SK-N-SH treated with all-trans-retinoic acid at 6 μM for 48 hours (cell line): Measurements from ENCODE around the gene TMEM164.

ENCODE experiments used
- ATAC-seq: fragments of 200-7000 bp; cut with Tn5 transposase; 3 replicates; pipeline ENCODE4 v1.9.1; 2020; ENCODE audit warnings: mild to moderate bottlenecking, moderate library complexity
- ARNTL ChIP-seq: fragments of 450-650 bp; formaldehyde crosslinking; IDR thresholded peaks from 2 replicates; pipeline ENCODE4 v1.5.0; 2020; ENCODE audit warnings: low read depth, mild to moderate bottlenecking, moderate library complexity, borderline replicate concordance
- ESRRG ChIP-seq: fragments of 250-450 bp; sonication (Bioruptor Pico); IDR thresholded peaks from 2 replicates; pipeline ENCODE4 v1.6.1; 2021; ENCODE audit warnings: mild to moderate bottlenecking
- OSR1 ChIP-seq: fragments of 250-450 bp; sonication (Bioruptor Pico); IDR thresholded peaks from 2 replicates; pipeline ENCODE4 v1.8.0; 2022; ENCODE audit warnings: moderate library complexity, mild to moderate bottlenecking, inconsistent platforms
- PPARA ChIP-seq: fragments of 250-450 bp; sonication (Bioruptor Pico); IDR thresholded peaks from 2 replicates; pipeline ENCODE4 v1.5.0; 2020; ENCODE audit warnings: mild to moderate bottlenecking, borderline replicate concordance
- RARB ChIP-seq: fragments of 250-450 bp; sonication (Bioruptor Pico); IDR thresholded peaks from 2 replicates; pipeline ENCODE4 v1.8.0; 2021; ENCODE audit warnings: mild to moderate bottlenecking, moderate library complexity
- SNAI2 ChIP-seq: fragments of 250-450 bp; sonication (Bioruptor Pico); IDR thresholded peaks from 2 replicates; pipeline ENCODE4 v1.5.0; 2020; ENCODE audit warnings: mild to moderate bottlenecking, moderate library complexity
- TCF4 ChIP-seq: fragments of 250-450 bp; sonication (Bioruptor Pico); IDR thresholded peaks from 2 replicates; pipeline ENCODE4 v1.8.0; 2021; ENCODE audit warnings: mild to moderate bottlenecking, moderate library complexity, borderline replicate concordance
- ZC3H10 ChIP-seq: fragments of 250-450 bp; sonication (Bioruptor Pico); IDR thresholded peaks from 2 replicates; pipeline ENCODE4 v1.5.1; 2021; ENCODE audit warnings: mild to moderate bottlenecking, moderate library complexity
- ZFP3 ChIP-seq: fragments of 250-450 bp; sonication (Bioruptor Pico); IDR thresholded peaks from 2 replicates; pipeline ENCODE4 v1.5.0; 2020; ENCODE audit warnings: mild to moderate bottlenecking, moderate library complexity
- ZFP30 ChIP-seq: fragments of 450-650 bp; formaldehyde crosslinking; IDR thresholded peaks from 2 replicates; pipeline ENCODE4 v1.5.0; 2022; ENCODE audit warnings: mild to moderate bottlenecking, moderate library complexity
- ZNF70 ChIP-seq: fragments of 450-650 bp; formaldehyde crosslinking; IDR thresholded peaks from 2 replicates; pipeline ENCODE4 v1.5.0; 2020; ENCODE audit warnings: mild to moderate bottlenecking, moderate library complexity
- ZNF8 ChIP-seq: fragments of 450-650 bp; formaldehyde crosslinking; IDR thresholded peaks from 2 replicates; pipeline ENCODE4 v1.5.0; 2020; ENCODE audit warnings: mild to moderate bottlenecking, moderate library complexity
- TF ChIP-seq, protein P1 (sequence below): fragments of 250-450 bp; sonication (Bioruptor Pico); IDR thresholded peaks from 2 replicates; pipeline ENCODE4 v1.5.0; 2020; ENCODE audit warnings: mild to moderate bottlenecking, moderate library complexity
- TF ChIP-seq, protein P2 (sequence below): fragments of 250-450 bp; sonication (Bioruptor Pico); IDR thresholded peaks from 2 replicates; pipeline ENCODE4 v1.8.0; 2020; ENCODE audit warnings: mild to moderate bottlenecking, moderate library complexity, borderline replicate concordance
- TF ChIP-seq, protein P3 (sequence below): fragments of 250-450 bp; sonication (Bioruptor Pico); IDR thresholded peaks from 2 replicates; pipeline ENCODE4 v1.5.1; 2021; ENCODE audit warnings: mild to moderate bottlenecking, moderate library complexity
- TF ChIP-seq, protein P4 (sequence below): fragments of 250-450 bp; sonication (Bioruptor Pico); IDR thresholded peaks from 2 replicates; pipeline ENCODE4 v1.8.0; 2021; ENCODE audit warnings: low read depth, mild to moderate bottlenecking, moderate library complexity, borderline replicate concordance
- TF ChIP-seq, protein P5 (sequence below): fragments of 250-450 bp; sonication (Bioruptor Pico); IDR thresholded peaks from 2 replicates; pipeline ENCODE4 v1.5.1; 2020; ENCODE audit warnings: low read depth, mild to moderate bottlenecking, moderate library complexity

Gene TMEM164

DNA sequence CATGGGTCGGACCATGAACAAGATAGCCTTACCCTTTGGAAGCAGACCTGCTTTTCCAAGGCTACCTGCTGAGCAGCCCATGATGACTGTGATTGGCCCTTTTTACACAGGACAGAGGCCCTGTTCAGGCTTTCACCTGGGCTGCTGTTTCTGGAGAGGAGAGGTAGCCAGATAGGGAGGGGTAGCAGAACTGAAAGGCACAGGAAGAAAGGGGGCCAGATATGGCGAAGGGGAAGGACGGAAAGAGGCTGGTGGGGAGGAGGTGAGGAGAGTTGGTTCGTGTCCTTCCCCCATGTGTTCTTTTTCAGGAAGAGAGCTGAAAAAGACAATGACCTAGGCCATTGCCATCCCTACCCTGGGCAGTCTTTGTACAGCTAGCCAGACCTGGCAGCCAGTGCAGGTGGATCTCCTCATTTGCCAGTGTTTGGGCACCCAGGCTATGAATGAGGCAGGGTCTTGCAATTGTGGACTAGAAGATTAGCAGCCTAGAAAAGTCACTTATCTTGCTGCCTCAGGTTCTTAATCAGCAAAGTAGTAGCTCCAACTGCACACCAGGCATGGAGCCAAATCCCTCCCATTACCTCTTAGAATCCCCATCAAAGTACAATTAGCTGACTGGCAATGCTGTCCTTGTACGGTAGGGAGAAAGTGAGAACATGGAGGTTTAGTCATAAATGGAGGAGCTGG is 175.4 kb downstream of the TMEM164 start (continued):
- no peak for TF ChIP-seq ZNF70 (CRISPR knock-in tag)

DNA sequence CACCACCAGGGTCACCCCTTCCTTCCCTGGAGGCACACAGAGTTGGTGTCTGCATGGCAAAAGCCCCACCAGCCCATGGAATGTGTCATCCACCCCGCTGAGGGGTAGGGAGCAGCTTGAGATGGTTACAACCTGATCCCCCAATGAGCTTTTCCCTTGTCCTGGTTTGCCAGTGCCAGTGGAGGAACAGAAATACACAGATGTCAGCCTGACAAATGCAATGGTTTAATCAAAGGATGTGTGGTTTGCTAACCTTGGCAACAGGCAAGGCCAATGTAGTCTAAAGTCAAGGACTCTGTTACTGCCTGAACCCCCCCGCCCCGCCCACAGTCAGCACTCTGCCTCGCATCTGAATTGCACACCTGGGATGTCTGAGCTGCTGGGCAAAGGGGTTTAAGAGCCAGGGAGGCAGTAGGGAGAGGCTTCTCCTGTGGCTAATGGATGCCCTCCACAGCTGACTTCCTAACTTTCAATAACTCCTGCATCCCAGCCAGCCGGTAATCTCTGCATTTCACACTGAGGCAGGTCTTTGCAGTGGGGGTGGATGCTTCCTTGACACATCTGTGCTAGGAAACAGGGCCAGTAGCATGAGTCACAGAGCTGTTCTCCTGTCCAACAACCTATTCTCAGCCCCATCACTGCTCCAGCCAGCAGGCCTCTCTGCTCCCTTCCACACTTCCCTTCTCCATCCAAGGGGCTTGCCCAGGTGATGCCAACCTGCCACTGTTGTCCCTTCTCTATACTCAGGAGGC is 177.4 kb downstream of the TMEM164 start:
- TF ChIP-seq ZC3H10 (CRISPR knock-in tag) (no peak), TCF4 (CRISPR knock-in tag) (no peak), ESRRG (CRISPR knock-in tag) (no peak), ZFP30 (CRISPR knock-in tag) (no peak), SNAI2 (no peak), ZNF8 (CRISPR knock-in tag) (no peak), ZFP3 (CRISPR knock-in tag) (no peak), PPARA (no peak), OSR1 (CRISPR knock-in tag) (no peak)
- TF ChIP-seq, protein P1, sequence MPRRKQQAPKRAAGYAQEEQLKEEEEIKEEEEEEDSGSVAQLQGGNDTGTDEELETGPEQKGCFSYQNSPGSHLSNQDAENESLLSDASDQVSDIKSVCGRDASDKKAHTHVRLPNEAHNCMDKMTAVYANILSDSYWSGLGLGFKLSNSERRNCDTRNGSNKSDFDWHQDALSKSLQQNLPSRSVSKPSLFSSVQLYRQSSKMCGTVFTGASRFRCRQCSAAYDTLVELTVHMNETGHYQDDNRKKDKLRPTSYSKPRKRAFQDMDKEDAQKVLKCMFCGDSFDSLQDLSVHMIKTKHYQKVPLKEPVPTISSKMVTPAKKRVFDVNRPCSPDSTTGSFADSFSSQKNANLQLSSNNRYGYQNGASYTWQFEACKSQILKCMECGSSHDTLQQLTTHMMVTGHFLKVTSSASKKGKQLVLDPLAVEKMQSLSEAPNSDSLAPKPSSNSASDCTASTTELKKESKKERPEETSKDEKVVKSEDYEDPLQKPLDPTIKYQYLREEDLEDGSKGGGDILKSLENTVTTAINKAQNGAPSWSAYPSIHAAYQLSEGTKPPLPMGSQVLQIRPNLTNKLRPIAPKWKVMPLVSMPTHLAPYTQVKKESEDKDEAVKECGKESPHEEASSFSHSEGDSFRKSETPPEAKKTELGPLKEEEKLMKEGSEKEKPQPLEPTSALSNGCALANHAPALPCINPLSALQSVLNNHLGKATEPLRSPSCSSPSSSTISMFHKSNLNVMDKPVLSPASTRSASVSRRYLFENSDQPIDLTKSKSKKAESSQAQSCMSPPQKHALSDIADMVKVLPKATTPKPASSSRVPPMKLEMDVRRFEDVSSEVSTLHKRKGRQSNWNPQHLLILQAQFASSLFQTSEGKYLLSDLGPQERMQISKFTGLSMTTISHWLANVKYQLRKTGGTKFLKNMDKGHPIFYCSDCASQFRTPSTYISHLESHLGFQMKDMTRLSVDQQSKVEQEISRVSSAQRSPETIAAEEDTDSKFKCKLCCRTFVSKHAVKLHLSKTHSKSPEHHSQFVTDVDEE (CRISPR knock-in tag), result no peak
- TF ChIP-seq, protein P2, sequence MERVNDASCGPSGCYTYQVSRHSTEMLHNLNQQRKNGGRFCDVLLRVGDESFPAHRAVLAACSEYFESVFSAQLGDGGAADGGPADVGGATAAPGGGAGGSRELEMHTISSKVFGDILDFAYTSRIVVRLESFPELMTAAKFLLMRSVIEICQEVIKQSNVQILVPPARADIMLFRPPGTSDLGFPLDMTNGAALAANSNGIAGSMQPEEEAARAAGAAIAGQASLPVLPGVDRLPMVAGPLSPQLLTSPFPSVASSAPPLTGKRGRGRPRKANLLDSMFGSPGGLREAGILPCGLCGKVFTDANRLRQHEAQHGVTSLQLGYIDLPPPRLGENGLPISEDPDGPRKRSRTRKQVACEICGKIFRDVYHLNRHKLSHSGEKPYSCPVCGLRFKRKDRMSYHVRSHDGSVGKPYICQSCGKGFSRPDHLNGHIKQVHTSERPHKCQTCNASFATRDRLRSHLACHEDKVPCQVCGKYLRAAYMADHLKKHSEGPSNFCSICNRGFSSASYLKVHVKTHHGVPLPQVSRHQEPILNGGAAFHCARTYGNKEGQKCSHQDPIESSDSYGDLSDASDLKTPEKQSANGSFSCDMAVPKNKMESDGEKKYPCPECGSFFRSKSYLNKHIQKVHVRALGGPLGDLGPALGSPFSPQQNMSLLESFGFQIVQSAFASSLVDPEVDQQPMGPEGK (CRISPR knock-in tag), result no peak
- TF ChIP-seq, protein P3, sequence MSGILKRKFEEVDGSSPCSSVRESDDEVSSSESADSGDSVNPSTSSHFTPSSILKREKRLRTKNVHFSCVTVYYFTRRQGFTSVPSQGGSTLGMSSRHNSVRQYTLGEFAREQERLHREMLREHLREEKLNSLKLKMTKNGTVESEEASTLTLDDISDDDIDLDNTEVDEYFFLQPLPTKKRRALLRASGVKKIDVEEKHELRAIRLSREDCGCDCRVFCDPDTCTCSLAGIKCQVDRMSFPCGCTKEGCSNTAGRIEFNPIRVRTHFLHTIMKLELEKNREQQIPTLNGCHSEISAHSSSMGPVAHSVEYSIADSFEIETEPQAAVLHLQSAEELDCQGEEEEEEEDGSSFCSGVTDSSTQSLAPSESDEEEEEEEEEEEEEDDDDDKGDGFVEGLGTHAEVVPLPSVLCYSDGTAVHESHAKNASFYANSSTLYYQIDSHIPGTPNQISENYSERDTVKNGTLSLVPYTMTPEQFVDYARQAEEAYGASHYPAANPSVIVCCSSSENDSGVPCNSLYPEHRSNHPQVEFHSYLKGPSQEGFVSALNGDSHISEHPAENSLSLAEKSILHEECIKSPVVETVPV (CRISPR knock-in tag), result no peak
- TF ChIP-seq, protein P4, sequence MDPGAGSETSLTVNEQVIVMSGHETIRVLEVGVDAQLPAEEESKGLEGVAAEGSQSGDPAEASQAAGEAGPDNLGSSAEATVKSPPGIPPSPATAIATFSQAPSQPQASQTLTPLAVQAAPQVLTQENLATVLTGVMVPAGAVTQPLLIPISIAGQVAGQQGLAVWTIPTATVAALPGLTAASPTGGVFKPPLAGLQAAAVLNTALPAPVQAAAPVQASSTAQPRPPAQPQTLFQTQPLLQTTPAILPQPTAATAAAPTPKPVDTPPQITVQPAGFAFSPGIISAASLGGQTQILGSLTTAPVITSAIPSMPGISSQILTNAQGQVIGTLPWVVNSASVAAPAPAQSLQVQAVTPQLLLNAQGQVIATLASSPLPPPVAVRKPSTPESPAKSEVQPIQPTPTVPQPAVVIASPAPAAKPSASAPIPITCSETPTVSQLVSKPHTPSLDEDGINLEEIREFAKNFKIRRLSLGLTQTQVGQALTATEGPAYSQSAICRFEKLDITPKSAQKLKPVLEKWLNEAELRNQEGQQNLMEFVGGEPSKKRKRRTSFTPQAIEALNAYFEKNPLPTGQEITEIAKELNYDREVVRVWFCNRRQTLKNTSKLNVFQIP (CRISPR knock-in tag), result no peak
- peak; percentile 88 for ATAC-seq

DNA sequence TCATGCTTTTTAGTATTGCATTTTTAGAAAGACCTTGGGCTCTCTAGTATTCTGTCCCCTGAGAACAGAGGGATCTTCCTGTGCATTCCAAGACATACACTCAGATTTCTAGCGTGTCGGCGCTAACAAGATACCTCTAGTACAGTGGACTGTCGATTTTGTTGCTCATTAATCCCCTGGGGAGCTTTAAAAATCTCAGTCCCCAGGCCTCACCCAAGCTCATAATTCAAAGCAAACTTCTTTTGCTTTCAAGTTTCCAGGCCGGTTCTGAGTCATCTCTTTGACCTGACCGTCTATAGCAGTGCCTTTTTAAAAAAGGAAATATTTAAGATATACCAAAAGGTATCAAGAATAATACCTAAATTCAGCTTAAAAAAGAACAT is 178.0 kb downstream of the TMEM164 start:
- peak; percentile 71 for ATAC-seq
- TF ChIP-seq, protein P5, sequence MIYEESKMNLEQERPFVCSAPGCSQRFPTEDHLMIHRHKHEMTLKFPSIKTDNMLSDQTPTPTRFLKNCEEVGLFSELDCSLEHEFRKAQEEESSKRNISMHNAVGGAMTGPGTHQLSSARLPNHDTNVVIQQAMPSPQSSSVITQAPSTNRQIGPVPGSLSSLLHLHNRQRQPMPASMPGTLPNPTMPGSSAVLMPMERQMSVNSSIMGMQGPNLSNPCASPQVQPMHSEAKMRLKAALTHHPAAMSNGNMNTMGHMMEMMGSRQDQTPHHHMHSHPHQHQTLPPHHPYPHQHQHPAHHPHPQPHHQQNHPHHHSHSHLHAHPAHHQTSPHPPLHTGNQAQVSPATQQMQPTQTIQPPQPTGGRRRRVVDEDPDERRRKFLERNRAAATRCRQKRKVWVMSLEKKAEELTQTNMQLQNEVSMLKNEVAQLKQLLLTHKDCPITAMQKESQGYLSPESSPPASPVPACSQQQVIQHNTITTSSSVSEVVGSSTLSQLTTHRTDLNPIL (CRISPR knock-in tag), result no peak
- no peak for TF ChIP-seq ZC3H10 (CRISPR knock-in tag)
- TF ChIP-seq, protein P3 (CRISPR knock-in tag), result no peak
- no peak for TF ChIP-seq RARB (CRISPR knock-in tag)
- no peak for TF ChIP-seq ARNTL (CRISPR knock-in tag)
